HCT116 (cell line): Measurements from ENCODE around the gene MFSD1. TPM values are rescaled to one million over a fixed set of nuclear protein-coding genes. Genes with fewer than 3 reads are reported as not detected.

Experiments used
- ATAC-seq: fragments of 200-7000 bp; cut with Tn5 transposase; 2 replicates; pipeline ENCODE4 v1.9.1; 2020; ENCODE audit warnings: mild to moderate bottlenecking, moderate library complexity
- BruUV-seq: library from RNA; stranded (reverse); fragments of 400-500 nt; replicated peaks from 2 replicates; lab custom pipeline; 2021; lab: Mats Ljungman, UMichigan
- CTCF ChIA-PET: fragments of 300-600 bp; sonication (Branson Sonifier 250); formaldehyde crosslinking; loops from one replicate; lab custom pipeline; 2021; ENCODE audit warnings: antibody characterized with exemption; lab: Charles Lee
- POLR2A ChIA-PET: fragments of 300-600, 350-600 bp; sonication (Branson Sonifier 250); formaldehyde crosslinking; loops from one replicate; lab custom pipeline; 2021; ENCODE audit warnings: antibody characterized with exemption; lab: Charles Lee
- RAD21 ChIA-PET, 2 experiments: fragments of 300-600 bp; sonication (Branson Sonifier 250); formaldehyde crosslinking; loops; one replicate each; lab custom pipeline; 2023; ENCODE audit warnings: low total read pairs in 2 of 2; ENCODE audit not compliant: uncharacterized antibody in 2 of 2, unreplicated experiment in 2 of 2, low non-redundant PET in 1 of 2; lab: Charles Lee
- DNase-seq: peaks from one replicate; pipeline ENCODE4 v3.0.0-alpha.2; 2010; ENCODE audit warnings: low read depth, low spot score
- H2AFZ ChIP-seq: fragments of 200-600 bp; shearing (Covaris generic), sonication (generic); 2 replicates; pipeline ENCODE4 v1.6.1; 2017; ENCODE audit warnings: low read depth, mixed run types, mixed read lengths, antibody characterized with exemption, low read length; ENCODE audit not compliant: poor library complexity, severe bottlenecking
- H3K27ac ChIP-seq: 2 replicates; pipeline ENCODE4 v1.5.1; 2012; ENCODE audit warnings: low read depth, low read length
- H3K27me3 ChIP-seq: fragments of 200-600 bp; sonication (generic); 2 replicates; pipeline ENCODE4 v1.6.1; 2016; ENCODE audit warnings: mixed run types, low read length, mixed read lengths; ENCODE audit not compliant: insufficient read depth
- H3K36me3 ChIP-seq, 2 experiments: fragments of 200-500 bp in 1 of 2; fragments of 200-600 bp in 1 of 2; sonication (Bioruptor generic) in 1 of 2; sonication (generic) in 1 of 2; 2 replicates each; pipeline versions ENCODE4 v1.5.1 to v1.6.1; 2014 to 2016; ENCODE audit warnings: low read length in 2 of 2, inconsistent platforms in 1 of 2, mixed read lengths in 1 of 2, mixed run types in 1 of 2; ENCODE audit not compliant: insufficient read depth in 2 of 2, control insufficient read depth in 1 of 2
- H3K4me1 ChIP-seq, 2 experiments: fragments of 200-600 bp in 1 of 2; sonication (generic) in 1 of 2; 2 replicates each; pipeline versions ENCODE4 v1.5.1 to v1.6.1; 2012 to 2017; ENCODE audit warnings: low read length in 2 of 2, inconsistent platforms in 1 of 2, mild to moderate bottlenecking in 1 of 2, mixed read lengths in 1 of 2, mixed run types in 1 of 2, moderate library complexity in 1 of 2; ENCODE audit not compliant: insufficient read depth in 2 of 2, control insufficient read depth in 1 of 2
- H3K4me2 ChIP-seq: fragments of 200-600 bp; sonication (generic); 2 replicates; pipeline ENCODE4 v1.6.1; 2017; ENCODE audit warnings: mixed run types, low read length, mixed read lengths
- H3K4me3 ChIP-seq, 2 experiments: fragments of 200-600 bp in 1 of 2; sonication (generic) in 1 of 2; replicated peaks in 1 of 2; 2 replicates each; pipeline ENCODE4 v1.5.1; 2011 to 2016; ENCODE audit warnings: low read length in 2 of 2, control low read depth in 1 of 2, low read depth in 1 of 2, mild to moderate bottlenecking in 1 of 2, mixed read lengths in 1 of 2, mixed run types in 1 of 2
- H3K79me2 ChIP-seq: fragments of 200-600 bp; sonication (generic); 2 replicates; pipeline ENCODE4 v1.6.1; 2017; ENCODE audit warnings: mild to moderate bottlenecking, mixed run types, low read length, moderate library complexity, mixed read lengths; ENCODE audit not compliant: insufficient read depth
- H3K9ac ChIP-seq: fragments of 200-600 bp; sonication (generic); 2 replicates; pipeline ENCODE4 v1.6.1; 2016; ENCODE audit warnings: low read length, mixed read lengths
- H3K9me2 ChIP-seq: fragments of 200-600 bp; sonication (generic), shearing (Covaris generic); 2 replicates; pipeline ENCODE4 v1.6.1; 2017; ENCODE audit warnings: mixed run types, mild to moderate bottlenecking, moderate library complexity; ENCODE audit not compliant: insufficient read depth
- H3K9me3 ChIP-seq, 2 experiments: fragments of 200-500 bp in 1 of 2; fragments of 200-600 bp in 1 of 2; sonication (Bioruptor generic) in 1 of 2; sonication (generic) in 1 of 2; 2 replicates each; pipeline ENCODE4 v1.6.1; 2014 to 2017; ENCODE audit warnings: low read length in 2 of 2, mixed read lengths in 2 of 2, inconsistent platforms in 1 of 2, low read depth in 1 of 2, mild to moderate bottlenecking in 1 of 2, mixed run types in 1 of 2, moderate library complexity in 1 of 2; ENCODE audit not compliant: control insufficient read depth in 1 of 2, insufficient read depth in 1 of 2
- H4K20me1 ChIP-seq: fragments of 200-600 bp; sonication (generic), shearing (Covaris generic); 2 replicates; pipeline ENCODE4 v1.6.1; 2017; ENCODE audit warnings: mixed run types, mild to moderate bottlenecking, moderate library complexity; ENCODE audit not compliant: insufficient read depth
- CBX3 ChIP-seq: IDR thresholded peaks from 2 replicates; pipeline ENCODE4 v1.6.1; 2012; ENCODE audit warnings: low read depth
- CTCF ChIP-seq, 3 experiments: fragments of 200-600 bp in 1 of 3; sonication (generic) in 1 of 3; IDR thresholded peaks in 2 of 3; conservative IDR thresholded peaks in 1 of 3; 2 replicates each; pipeline ENCODE4 v1.5.1; 2012 to 2017; ENCODE audit warnings: low read depth in 2 of 3, low read length in 2 of 3, antibody characterized with exemption in 1 of 3, borderline replicate concordance in 1 of 3, control low read depth in 1 of 3, mild to moderate bottlenecking in 1 of 3, mixed read lengths in 1 of 3, mixed run types in 1 of 3, moderate library complexity in 1 of 3; ENCODE audit not compliant: insufficient read depth in 1 of 3
- ELF1 ChIP-seq: IDR thresholded peaks from 2 replicates; pipeline ENCODE4 v1.6.1; 2012; ENCODE audit warnings: low read depth, borderline replicate concordance
- REST ChIP-seq: IDR thresholded peaks from 2 replicates; pipeline ENCODE4 v1.6.1; 2012; ENCODE audit warnings: low read depth
- TCF7L2 ChIP-seq: IDR thresholded peaks from 2 replicates; pipeline ENCODE4 v1.7.0; 2011; ENCODE audit warnings: borderline replicate concordance, inconsistent platforms; ENCODE audit not compliant: insufficient read depth, insufficient read length; ENCODE audit errors: extremely low read depth
- YY1 ChIP-seq: IDR thresholded peaks from 2 replicates; pipeline ENCODE4 v1.6.1; 2011; ENCODE audit warnings: low read length, low read depth, moderate library complexity, mild to moderate bottlenecking; ENCODE audit not compliant: insufficient replicate concordance; ENCODE audit errors: extremely low read depth
- ZNF274 ChIP-seq: fragments of 200-500 bp; sonication (Bioruptor generic); IDR thresholded peaks from 2 replicates; pipeline ENCODE4 v1.6.1; 2014; ENCODE audit warnings: mild to moderate bottlenecking, low read depth, low read length, inconsistent platforms
- intact Hi-C: fragments of 100-400 bp; cut with micrococcal nuclease; formaldehyde crosslinking; loops from 2 replicates; pipeline ENCODE4 v1.10.0; 2022
- total RNA-seq: library from RNA; stranded (reverse); gene quantifications from one replicate; pipeline ENCODE4 v1.2.1, GENCODE V29; 2021; ENCODE audit not compliant: unreplicated experiment

MFSD1 gene
- total RNA-seq, 1 experiment from 2014 or later, result 12.8 TPM

- Histone ChIP-seq H3K9me2 (no peaks in the 10 kb centered on the region), H3K4me1 (peaks cover under 1 to 1% of the 10 kb centered on the region in 2 experiments; a peak in 2 of 4 replicates), H3K9me3 (no peaks in the 10 kb centered on the region), H3K27ac (no peak overlapping the region), H3K27me3 (no peaks in the 10 kb centered on the region), H3K36me3 (no peaks in the 10 kb centered on the region), H3K9ac (no peak overlapping the region), H3K4me3 (no peak overlapping the region), H3K4me2 (no peak overlapping the region), H2AFZ (no peak overlapping the region), H3K79me2 (no peaks in the 10 kb centered on the region), H4K20me1 (no peaks in the 10 kb centered on the region)
- ChIA-PET CTCF (no interaction called here), RAD21 (no interaction called here), POLR2A (no interaction called here)
- DNase-seq (no peak), ATAC-seq (no peak)
- BruUV-seq, result no TSS peak
- intact Hi-C loops, result loop anchor here (10.0 kb wide), 1 partner anchor 1181 kb away; no protein-coding TSS in a partner anchor
- TF ChIP-seq YY1, result no peak
- no peak for TF ChIP-seq TCF7L2
- no peak for TF ChIP-seq ZNF274
- no peak for TF ChIP-seq CTCF (IDR thresholded peaks at IDR 0.05 in 2 of 3, conservative IDR thresholded peaks at IDR 0.05 in 1 of 3; ENCODE audit: borderline replicate concordance in 1 of 3, insufficient read depth in 1 of 3, low read depth in 2 of 3, low read length in 2 of 3)
- no peak for TF ChIP-seq CBX3
- no peak for TF ChIP-seq ELF1
- no peak for TF ChIP-seq REST
Observed at GRCh38 chr3:158785972-158786371, 15.9 kb upstream of the MFSD1 start.
